K562 (cell line): ENCODE measurements around the gene DCAKD. TPM values are rescaled to one million over a fixed set of nuclear protein-coding genes. Genes with fewer than 3 reads are reported as not detected.

Source experiments
- ATAC-seq: fragments of 200-7000 bp; cut with Tn5 transposase; 3 replicates; pipeline ENCODE4 v1.9.1; 2020; ENCODE audit warnings: moderate library complexity
- BruUV-seq: library from RNA; stranded (reverse); fragments of 400-500 nt; replicated peaks from 2 replicates; lab custom pipeline; 2021; lab: Mats Ljungman, UMichigan
- CTCF ChIA-PET: fragments of 300-600 bp; formaldehyde crosslinking; extraction: SDS; loops from one replicate; lab custom pipeline; 2021; ENCODE audit warnings: low intra/inter-chr PET ratio; lab: Yijun Ruan, JAX
- POLR2A ChIA-PET: fragments of 300-600, 350-650 bp; sonication (Branson Sonifier 250); formaldehyde crosslinking; extraction: SDS; loops from one replicate; lab custom pipeline; 2021; ENCODE audit warnings: antibody characterized with exemption, inconsistent platforms; lab: Yijun Ruan, JAX
- DNase-seq, 4 experiments: peaks; one replicate each; pipeline versions ENCODE4 v3.0.0 to v3.0.0-alpha.2; 2011 to 2018; ENCODE audit warnings: low spot score in 3 of 4, mixed read lengths in 3 of 4; ENCODE audit errors: extremely low read depth in 1 of 4
- FAIRE-seq: peaks from 2 replicates; lab custom pipeline; 2011; peaks lifted over from hg19 to GRCh38; lab: Jason Lieb, UNC
- H2AFZ ChIP-seq: 2 replicates; pipeline ENCODE4 v1.6.0; 2011; ENCODE audit warnings: low read depth, low read length, control low read depth, inconsistent platforms
- H3K27ac ChIP-seq: fragments of 200-600 bp; 3 replicates; pipeline ENCODE4 v1.8.0; 2011; ENCODE audit warnings: low read depth, mild to moderate bottlenecking, control low read depth, inconsistent platforms, low read length, moderate library complexity, mixed read lengths; ENCODE audit errors: extremely low read depth
- H3K27me3 ChIP-seq, 2 experiments: fragments of 300-600 bp in 1 of 2; 2 replicates in 1 of 2; 3 replicates in 1 of 2; pipeline versions ENCODE4 v1.6.0 to v1.8.0; 2011; ENCODE audit warnings: inconsistent platforms in 2 of 2, low read length in 2 of 2, mild to moderate bottlenecking in 1 of 2, mixed read lengths in 1 of 2, moderate library complexity in 1 of 2; ENCODE audit not compliant: control insufficient read depth in 2 of 2, insufficient read depth in 2 of 2
- H3K36me3 ChIP-seq: fragments of 300-600 bp; 3 replicates; pipeline ENCODE4 v1.8.0; 2011; ENCODE audit warnings: mild to moderate bottlenecking, low read length, inconsistent platforms; ENCODE audit not compliant: control insufficient read depth, insufficient read depth
- H3K4me1 ChIP-seq, 2 experiments: fragments of 200-600 bp in 1 of 2; replicated peaks in 1 of 2; 2 replicates in 1 of 2; 3 replicates in 1 of 2; pipeline versions ENCODE4 v1.5.1 to v1.8.0; 2011; ENCODE audit warnings: inconsistent platforms in 2 of 2, low read length in 2 of 2, mild to moderate bottlenecking in 1 of 2, mixed read lengths in 1 of 2, moderate library complexity in 1 of 2; ENCODE audit not compliant: control insufficient read depth in 2 of 2, insufficient read depth in 2 of 2
- H3K4me2 ChIP-seq: 2 replicates; pipeline ENCODE4 v1.6.1; 2011; ENCODE audit warnings: low read length, control low read depth, inconsistent platforms, mixed read lengths; ENCODE audit not compliant: insufficient read depth
- H3K4me3 ChIP-seq: fragments of 200-600 bp; sonication (generic), shearing (Covaris generic); 2 replicates; pipeline ENCODE4 v1.5.1; 2016; ENCODE audit warnings: control low read depth, inconsistent platforms
- H3K79me2 ChIP-seq: fragments of 200-600 bp; 3 replicates; pipeline ENCODE4 v1.8.0; 2011; ENCODE audit warnings: low read length, inconsistent platforms; ENCODE audit not compliant: control insufficient read depth, insufficient read depth
- H3K9ac ChIP-seq, 2 experiments: 2 replicates each; pipeline versions ENCODE4 v1.6.0 to v1.6.1; 2011; ENCODE audit warnings: low read depth in 2 of 2, low read length in 2 of 2, control low read depth in 1 of 2, inconsistent platforms in 1 of 2, mild to moderate bottlenecking in 1 of 2, mixed read lengths in 1 of 2; ENCODE audit not compliant: insufficient read depth in 1 of 2
- H3K9me1 ChIP-seq: one replicate; pipeline ENCODE4 v1.6.0; 2011; ENCODE audit warnings: inconsistent platforms, mild to moderate bottlenecking, low read length, moderate library complexity; ENCODE audit not compliant: control insufficient read depth, insufficient read depth
- H3K9me3 ChIP-seq: replicated peaks from 2 replicates; pipeline ENCODE4 v1.5.1; 2011; ENCODE audit warnings: low read depth, low read length, inconsistent platforms; ENCODE audit not compliant: control insufficient read depth, insufficient read depth
- H4K20me1 ChIP-seq: replicated peaks from 2 replicates; pipeline ENCODE4 v1.6.1; 2011; ENCODE audit warnings: low read length, inconsistent platforms, mixed read lengths; ENCODE audit not compliant: control insufficient read depth, insufficient read depth
- ELF4 ChIP-seq: fragments of 450-650 bp; formaldehyde crosslinking; IDR thresholded peaks from 2 replicates; pipeline ENCODE4 v1.4.0; 2022; ENCODE audit warnings: missing genetic modification characterization
- EP300 ChIP-seq: IDR thresholded peaks from 2 replicates; pipeline ENCODE4 v1.6.1; 2012; ENCODE audit warnings: low read length, improper control_type of control experiment
- FOXP1 ChIP-seq: sonication (generic); formaldehyde crosslinking; IDR thresholded peaks from 2 replicates; pipeline ENCODE4 v1.8.0; 2022; ENCODE audit warnings: mild to moderate bottlenecking, missing genetic modification reagents
- LCOR ChIP-seq: sonication (generic); formaldehyde crosslinking; IDR thresholded peaks from 2 replicates; pipeline ENCODE4 v1.8.0; 2022; ENCODE audit warnings: mild to moderate bottlenecking, missing genetic modification reagents
- MED1 ChIP-seq: sonication (generic); formaldehyde crosslinking; IDR thresholded peaks from 2 replicates; pipeline ENCODE4 v1.8.1; 2023; ENCODE audit warnings: missing genetic modification reagents, borderline replicate concordance
- RBM22 ChIP-seq: fragments of 200-400 bp; formaldehyde crosslinking; IDR thresholded peaks from 2 replicates; pipeline ENCODE4 v1.6.1; 2018; ENCODE audit warnings: low read length, low read depth; ENCODE audit not compliant: poor library complexity, severe bottlenecking
- XRCC4 ChIP-seq: IDR thresholded peaks from one replicate; pipeline ENCODE4 v1.6.1; 2011; ENCODE audit not compliant: insufficient read depth, insufficient read length; ENCODE audit errors: extremely low read depth
- ZNF121 ChIP-seq: sonication (generic); formaldehyde crosslinking; conservative IDR thresholded peaks from 2 replicates; pipeline ENCODE4 v1.8.0; 2022; ENCODE audit warnings: missing genetic modification reagents
- ZZZ3 ChIP-seq: fragments of 450-650 bp; IDR thresholded peaks from 2 replicates; pipeline ENCODE4 v1.6.1; 2016; ENCODE audit warnings: antibody characterized with exemption, mild to moderate bottlenecking, moderate library complexity
- WGBS: fragments of 100-300 bp; shearing (Covaris generic); methylation state at CpG from one replicate; pipeline ENCODE4 v1.1.6; 2016; ENCODE audit warnings: low coverage, mixed read lengths; ENCODE audit not compliant: insufficient coverage; ENCODE audit errors: missing lambda C conversion rate; 5-methylcytosine and 5-hydroxymethylcytosine counted together
- in situ Hi-C: fragments of 300-500 bp; cut with MboI; formaldehyde crosslinking; loops from 4 replicates; pipeline ENCODE4 v1.15.0; 2018; ENCODE audit warnings: inconsistent platforms, mixed read lengths
- intact Hi-C: fragments of 100-400 bp; cut with micrococcal nuclease; formaldehyde crosslinking; loops from 2 replicates; pipeline ENCODE4 v1.14.2; 2022
- polyA plus RNA-seq, 8 experiments: library from polyadenylated mRNA; depleted of rRNA in 4 of 8; stranded (reverse) in 5 of 8; unstranded in 3 of 8; fragments of >200 nt; fragmentation: Nextera tagmentation in 2 of 8; fragmentation: Illumina TruSeq in 1 of 8; extraction: Ambion mirVana in 2 of 8; extraction: Trizol in 1 of 8; gene quantifications; 2 replicates each; pipeline versions ENCODE4 v1.2.1 to v1.2.3, GENCODE V29; 2011 to 2014; ENCODE audit warnings: inconsistent platforms in 1 of 8, missing spikeins in 1 of 8
- total RNA-seq, 7 experiments: library from RNA; depleted of rRNA in 6 of 7; stranded (reverse); fragments of >200 nt in 6 of 7; fragmentation: Illumina TruSeq in 2 of 7; extraction: Trizol in 2 of 7; gene quantifications; 2 replicates each; pipeline versions ENCODE4 v1.2.1 to v1.2.3, GENCODE V29; 2011 to 2021; ENCODE audit warnings: low replicate concordance in 1 of 7
- TF ChIP-seq, protein P1 (sequence below): fragments of 250-450 bp; sonication (Bioruptor Pico); IDR thresholded peaks from 2 replicates; pipeline ENCODE4 v1.5.0; 2020; ENCODE audit warnings: mild to moderate bottlenecking, borderline replicate concordance
- TF ChIP-seq, protein P2 (sequence below), 2 experiments: fragments of 250-450 bp in 1 of 2; fragments of 450-650 bp in 1 of 2; sonication (Bioruptor Pico) in 1 of 2; IDR thresholded peaks; 2 replicates each; pipeline versions ENCODE4 v1.6.1 to v1.8.0; 2016 to 2021; ENCODE audit warnings: mild to moderate bottlenecking in 2 of 2, moderate library complexity in 2 of 2, missing compliant biosample characterization in 1 of 2, missing genetic modification characterization in 1 of 2
- TF ChIP-seq, protein P3 (sequence below), 2 experiments: fragments of 450-650 bp; formaldehyde crosslinking in 1 of 2; IDR thresholded peaks; 2 replicates each; pipeline versions ENCODE4 v1.4.0 to v1.6.1; 2014 to 2020; ENCODE audit warnings: mild to moderate bottlenecking in 2 of 2, borderline replicate concordance in 1 of 2, low read depth in 1 of 2

Gene DCAKD
- total and polyA plus RNA-seq, 9 of the 15 experiments (the other 6 are each of a cell fraction or from before 2014, with no cell fraction given), result 7.9 to 35.5 (median 21.4) TPM

DNA sequence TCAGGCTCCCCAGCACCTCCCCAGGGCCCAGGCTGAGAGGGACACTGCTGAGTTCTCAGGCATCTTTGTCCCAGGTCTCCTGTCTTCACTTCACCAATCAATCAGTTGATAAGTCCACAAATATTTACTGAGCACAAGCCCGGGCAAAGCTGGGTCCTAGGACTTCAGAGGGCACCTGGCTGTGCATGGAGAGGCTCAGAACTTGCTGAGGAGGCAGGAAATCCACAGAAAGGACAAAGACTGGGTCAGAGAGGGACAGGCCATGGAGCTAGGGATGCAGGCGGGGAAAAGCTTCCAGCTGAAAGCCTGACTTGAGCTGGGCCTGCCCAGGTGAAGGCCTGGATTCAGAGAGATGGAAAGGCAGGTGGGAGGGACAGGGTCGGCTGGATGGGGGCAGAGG is 50.1 kb downstream of the DCAKD start:
- Histone ChIP-seq H3K27ac (no peak overlapping the region), H3K27me3 (peaks cover 22 to 58% of the 10 kb centered on the region in 2 experiments), H3K9me3 (no peaks in the 10 kb centered on the region), H3K9ac (no peak overlapping the region), H3K9me1 (no peaks in the 10 kb centered on the region), H2AFZ (no peak overlapping the region), H4K20me1 (no peaks in the 10 kb centered on the region; the same call in 1 of the 2 replicates), H3K4me1 (peaks cover 0 to 3% of the 10 kb centered on the region in 2 experiments; a peak in 1 of 5 replicates), H3K79me2 (no peaks in the 10 kb centered on the region), H3K36me3 (no peaks in the 10 kb centered on the region), H3K4me3 (no peak overlapping the region), H3K4me2 (no peak overlapping the region)
- POLR2A ChIA-PET, result interaction anchor here (0.7 to 1.3 kb wide), 2 partner anchors 11 to 162 kb away, joined by 3 to 4 read pairs; no protein-coding TSS in a partner anchor
- no peak for DNase-seq
- CTCF ChIA-PET, result no interaction called here
- in situ Hi-C loops (no loop called here), intact Hi-C loops (no loop called here)
- FAIRE-seq, result no peak
- 4% methylated on average over 2 of the region's 3 CpGs for WGBS
- no TSS peak for BruUV-seq
- ATAC-seq, result no peak
- TF ChIP-seq ZZZ3 (no peak), ZNF121 (CRISPR knock-in tag) (no peak), LCOR (CRISPR knock-in tag) (no peak), XRCC4 (no peak), RBM22 (no peak), EP300 (no peak), ELF4 (no peak), MED1 (CRISPR knock-in tag) (no peak), FOXP1 (no peak)
- TF ChIP-seq, protein P1, sequence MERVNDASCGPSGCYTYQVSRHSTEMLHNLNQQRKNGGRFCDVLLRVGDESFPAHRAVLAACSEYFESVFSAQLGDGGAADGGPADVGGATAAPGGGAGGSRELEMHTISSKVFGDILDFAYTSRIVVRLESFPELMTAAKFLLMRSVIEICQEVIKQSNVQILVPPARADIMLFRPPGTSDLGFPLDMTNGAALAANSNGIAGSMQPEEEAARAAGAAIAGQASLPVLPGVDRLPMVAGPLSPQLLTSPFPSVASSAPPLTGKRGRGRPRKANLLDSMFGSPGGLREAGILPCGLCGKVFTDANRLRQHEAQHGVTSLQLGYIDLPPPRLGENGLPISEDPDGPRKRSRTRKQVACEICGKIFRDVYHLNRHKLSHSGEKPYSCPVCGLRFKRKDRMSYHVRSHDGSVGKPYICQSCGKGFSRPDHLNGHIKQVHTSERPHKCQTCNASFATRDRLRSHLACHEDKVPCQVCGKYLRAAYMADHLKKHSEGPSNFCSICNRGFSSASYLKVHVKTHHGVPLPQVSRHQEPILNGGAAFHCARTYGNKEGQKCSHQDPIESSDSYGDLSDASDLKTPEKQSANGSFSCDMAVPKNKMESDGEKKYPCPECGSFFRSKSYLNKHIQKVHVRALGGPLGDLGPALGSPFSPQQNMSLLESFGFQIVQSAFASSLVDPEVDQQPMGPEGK (CRISPR knock-in tag), result no peak
- TF ChIP-seq, protein P2, sequence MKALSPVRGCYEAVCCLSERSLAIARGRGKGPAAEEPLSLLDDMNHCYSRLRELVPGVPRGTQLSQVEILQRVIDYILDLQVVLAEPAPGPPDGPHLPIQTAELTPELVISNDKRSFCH (CRISPR knock-in tag; IDR thresholded peaks at IDR 0.05), result no peak
- TF ChIP-seq, protein P2 (tag; IDR thresholded peaks at IDR 0.05), result no peak
- TF ChIP-seq, protein P3, sequence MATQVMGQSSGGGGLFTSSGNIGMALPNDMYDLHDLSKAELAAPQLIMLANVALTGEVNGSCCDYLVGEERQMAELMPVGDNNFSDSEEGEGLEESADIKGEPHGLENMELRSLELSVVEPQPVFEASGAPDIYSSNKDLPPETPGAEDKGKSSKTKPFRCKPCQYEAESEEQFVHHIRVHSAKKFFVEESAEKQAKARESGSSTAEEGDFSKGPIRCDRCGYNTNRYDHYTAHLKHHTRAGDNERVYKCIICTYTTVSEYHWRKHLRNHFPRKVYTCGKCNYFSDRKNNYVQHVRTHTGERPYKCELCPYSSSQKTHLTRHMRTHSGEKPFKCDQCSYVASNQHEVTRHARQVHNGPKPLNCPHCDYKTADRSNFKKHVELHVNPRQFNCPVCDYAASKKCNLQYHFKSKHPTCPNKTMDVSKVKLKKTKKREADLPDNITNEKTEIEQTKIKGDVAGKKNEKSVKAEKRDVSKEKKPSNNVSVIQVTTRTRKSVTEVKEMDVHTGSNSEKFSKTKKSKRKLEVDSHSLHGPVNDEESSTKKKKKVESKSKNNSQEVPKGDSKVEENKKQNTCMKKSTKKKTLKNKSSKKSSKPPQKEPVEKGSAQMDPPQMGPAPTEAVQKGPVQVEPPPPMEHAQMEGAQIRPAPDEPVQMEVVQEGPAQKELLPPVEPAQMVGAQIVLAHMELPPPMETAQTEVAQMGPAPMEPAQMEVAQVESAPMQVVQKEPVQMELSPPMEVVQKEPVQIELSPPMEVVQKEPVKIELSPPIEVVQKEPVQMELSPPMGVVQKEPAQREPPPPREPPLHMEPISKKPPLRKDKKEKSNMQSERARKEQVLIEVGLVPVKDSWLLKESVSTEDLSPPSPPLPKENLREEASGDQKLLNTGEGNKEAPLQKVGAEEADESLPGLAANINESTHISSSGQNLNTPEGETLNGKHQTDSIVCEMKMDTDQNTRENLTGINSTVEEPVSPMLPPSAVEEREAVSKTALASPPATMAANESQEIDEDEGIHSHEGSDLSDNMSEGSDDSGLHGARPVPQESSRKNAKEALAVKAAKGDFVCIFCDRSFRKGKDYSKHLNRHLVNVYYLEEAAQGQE (IDR thresholded peaks at IDR 0.05; ENCODE audit: borderline replicate concordance), result no peak
- TF ChIP-seq, protein P3 (CRISPR knock-in tag; IDR thresholded peaks at IDR 0.05; ENCODE audit: low read depth), result no peak
